T-cell (primary cell): ENCODE measurements around the gene CTRB1. TPM values are rescaled to one million over a fixed set of nuclear protein-coding genes. Genes with fewer than 3 reads are reported as not detected.

Experiments
- ATAC-seq, 4 experiments: fragments of 200-7000 bp in 3 of 4; fragments of 150-1000 bp in 1 of 4; cut with Tn5 transposase; replicated peaks in 1 of 4; 1 replicate in 3 of 4; 2 replicates in 1 of 4; pipeline ENCODE4 v1.10.0; 2021; ENCODE audit warnings: moderate library complexity in 3 of 4, mild to moderate bottlenecking in 2 of 4, moderate number of reproducible peaks in 1 of 4
- CTCF ChIA-PET, 2 donors: fragments of 300-600 bp; sonication (Branson Sonifier 250); formaldehyde crosslinking; loops; one replicate each; lab custom pipeline; 2022; ENCODE audit warnings: antibody characterized with exemption in 2 of 2; lab: Charles Lee
- POLR2A ChIA-PET, 2 donors: fragments of 300-600 bp; sonication (Branson Sonifier 250); formaldehyde crosslinking; loops; one replicate each; lab custom pipeline; 2022; ENCODE audit warnings: antibody characterized with exemption in 2 of 2; lab: Charles Lee
- DNase-seq, 35 experiments: peaks; one replicate each; pipeline versions ENCODE4 v3.0.0 to v3.0.0-alpha.2; 2013 to 2023
- H3K27ac ChIP-seq: one replicate; pipeline ENCODE4 v1.5.1; 2013; ENCODE audit warnings: low read length
- H3K27me3 ChIP-seq, 2 experiments: replicated peaks in 1 of 2; 1 replicate in 1 of 2; 2 replicates in 1 of 2; pipeline versions ENCODE4 v1.6.1 to v1.7.0; 2013; ENCODE audit warnings: low read length in 1 of 2, mixed read lengths in 1 of 2; ENCODE audit not compliant: control insufficient read depth in 2 of 2, insufficient read depth in 2 of 2; ENCODE audit errors: extremely low read depth in 1 of 2
- H3K36me3 ChIP-seq, 2 donors: 1 replicate in 1 of 2; 2 replicates in 1 of 2; pipeline versions ENCODE4 v1.6.1 to v1.7.0; 2013; ENCODE audit warnings: low read length in 1 of 2; ENCODE audit not compliant: control insufficient read depth in 2 of 2, insufficient read depth in 1 of 2; ENCODE audit errors: extremely low read depth in 1 of 2
- H3K4me1 ChIP-seq, 2 experiments: 1 replicate in 1 of 2; 2 replicates in 1 of 2; pipeline versions ENCODE4 v1.6.1 to v1.7.0; 2013; ENCODE audit warnings: low read length in 2 of 2, mixed read lengths in 1 of 2; ENCODE audit not compliant: insufficient read depth in 2 of 2, control insufficient read depth in 1 of 2; ENCODE audit errors: extremely low read depth in 1 of 2
- H3K4me3 ChIP-seq, 2 donors: 1 replicate in 1 of 2; 2 replicates in 1 of 2; pipeline versions ENCODE4 v1.5.1 to v1.7.0; 2013; ENCODE audit warnings: mild to moderate bottlenecking in 2 of 2, low read length in 1 of 2, moderate library complexity in 1 of 2; ENCODE audit not compliant: control insufficient read depth in 1 of 2; ENCODE audit errors: extremely low read depth in 1 of 2
- H3K9me3 ChIP-seq: 2 replicates; pipeline ENCODE4 v1.7.0; 2013
- H3K27ac Mint-ChIP-seq, 2 donors: one replicate each; pipeline ENCODE4 v1.8.0; 2020 to 2021; ENCODE audit warnings: mild to moderate bottlenecking in 2 of 2, mixed read lengths in 2 of 2
- H3K27me3 Mint-ChIP-seq, 2 donors: one replicate each; pipeline ENCODE4 v1.8.0; 2021 to 2022; ENCODE audit warnings: mixed read lengths in 2 of 2
- H3K36me3 Mint-ChIP-seq: one replicate; pipeline ENCODE4 v1.8.0; 2021; ENCODE audit warnings: mixed read lengths
- H3K4me1 Mint-ChIP-seq, 3 donors: one replicate each; pipeline ENCODE4 v1.8.0; 2020 to 2022; ENCODE audit warnings: mixed read lengths in 3 of 3, mild to moderate bottlenecking in 1 of 3
- H3K4me3 Mint-ChIP-seq, 3 donors: one replicate each; pipeline ENCODE4 v1.8.0; 2020 to 2022; ENCODE audit warnings: mild to moderate bottlenecking in 3 of 3, mixed read lengths in 3 of 3, moderate library complexity in 3 of 3
- H3K9me3 Mint-ChIP-seq, 3 donors: one replicate each; pipeline ENCODE4 v1.8.0; 2020 to 2022; ENCODE audit warnings: mixed read lengths in 3 of 3
- WGBS: methylation state at CpG from one replicate; pipeline ENCODE4 v1.1.5; 2013; ENCODE audit warnings: missing lambda C conversion rate; ENCODE audit not compliant: insufficient coverage; 5-methylcytosine and 5-hydroxymethylcytosine counted together
- total RNA-seq, 35 experiments: library from RNA in 6 of 35; stranded (reverse) in 6 of 35; fragments of 120-200 nt in 1 of 35; gene quantifications; one replicate each; pipeline versions ENCODE4 v1.2.1 to v1.2.4 and lab custom pipeline; 2013 to 2026

CTRB1 gene
- total RNA-seq, 5 donors from 2014 or later (not counting 1 experiment from before 2014, with no cell fraction given), result 6.1 to 8.3 (median 7.9) TPM; not detected in 2

- Mint-ChIP-seq H3K4me3 (no peak overlapping the region), H3K9me3 (no peaks in the 10 kb centered on the region), H3K27ac (no peak overlapping the region), H3K4me1 (peaks cover 5 to 14% (median 8%) of the 10 kb centered on the region in 3 donors), H3K36me3 (no peaks in the 10 kb centered on the region), H3K27me3 (peaks cover 31 to 52% of the 10 kb centered on the region in 2 donors)
- DNase-seq (no peak), ATAC-seq (no peak)
- ChIA-PET POLR2A (interaction anchor here in 1 of 2 donors (0.5 kb wide), 1 partner anchor 970 kb away, joined by 4 read pairs; no protein-coding TSS in a partner anchor), CTCF (no interaction called here)
- H3K4me3 ChIP-seq, result no peak overlapping the region
- WGBS, result 82% methylated on average over 11 of the region's 14 CpGs
- peaks cover 0 to 81% of the 10 kb centered on the region in 2 experiments for H3K27me3 ChIP-seq
- no peaks in the 10 kb centered on the region for H3K36me3 ChIP-seq
- peaks cover 0 to 18% of the 10 kb centered on the region in 2 experiments for H3K4me1 ChIP-seq
- H3K27ac ChIP-seq, result no peak overlapping the region
- H3K9me3 ChIP-seq, result no peaks in the 10 kb centered on the region
These were observed 43.5 kb downstream of the CTRB1 start for GRCh38 chr16:75262104-75262799.

DNA sequence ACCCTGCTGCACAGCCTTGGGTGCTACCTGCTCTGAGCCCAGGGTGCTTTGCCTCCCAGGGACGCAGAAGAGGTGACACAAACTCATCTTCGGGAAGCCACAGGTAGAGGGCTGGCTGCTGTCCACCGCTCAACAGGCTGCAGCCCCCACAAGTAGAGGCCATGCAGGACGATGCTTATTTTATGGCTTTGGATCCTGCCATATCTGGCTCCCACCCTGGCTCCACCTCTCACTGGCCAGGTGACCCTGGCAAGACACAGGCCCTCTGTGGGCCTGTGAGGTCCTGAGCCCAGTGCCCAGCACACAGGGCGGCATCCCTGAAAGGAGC is 44.0 kb downstream of the CTRB1 start:
- CTCF ChIA-PET, result no interaction called here
- peaks cover 5 to 14% (median 8%) of the 10 kb centered on the region in 3 donors for H3K4me1 Mint-ChIP-seq
- peaks cover 31 to 55% of the 10 kb centered on the region in 2 donors for H3K27me3 Mint-ChIP-seq
- Histone ChIP-seq H3K4me3 (no peak overlapping the region), H3K27ac (no peak overlapping the region), H3K36me3 (no peaks in the 10 kb centered on the region), H3K27me3 (peaks cover 0 to 81% of the 10 kb centered on the region in 2 experiments), H3K4me1 (peaks cover 0 to 18% of the 10 kb centered on the region in 2 experiments), H3K9me3 (no peaks in the 10 kb centered on the region)
- H3K36me3 Mint-ChIP-seq, result no peaks in the 10 kb centered on the region
- H3K4me3 Mint-ChIP-seq, result no peak overlapping the region
- ATAC-seq (no peak), DNase-seq (no peak)
- POLR2A ChIA-PET, result interaction anchor here in 1 of 2 donors (0.5 kb wide), 1 partner anchor 970 kb away, joined by 4 read pairs; no protein-coding TSS in a partner anchor
- no peaks in the 10 kb centered on the region for H3K9me3 Mint-ChIP-seq
- peak overlapping the region in 1 of 2 donors; percentile 23 for H3K27ac Mint-ChIP-seq
- 70% methylated on average over 5 of the region's 5 CpGs for WGBS

- Mint-ChIP-seq H3K27me3 (peaks cover 27 to 49% of the 10 kb centered on the region in 2 donors), H3K4me3 (no peak overlapping the region), H3K36me3 (no peaks in the 10 kb centered on the region), H3K9me3 (no peaks in the 10 kb centered on the region), H3K27ac (no peak overlapping the region), H3K4me1 (peaks cover 5 to 14% (median 8%) of the 10 kb centered on the region in 3 donors)
- Histone ChIP-seq H3K27ac (no peak overlapping the region), H3K27me3 (peaks cover 0 to 81% of the 10 kb centered on the region in 2 experiments), H3K4me1 (peaks cover 0 to 18% of the 10 kb centered on the region in 2 experiments), H3K36me3 (no peaks in the 10 kb centered on the region), H3K4me3 (no peak overlapping the region), H3K9me3 (no peaks in the 10 kb centered on the region)
- 86% methylated on average over 13 of the region's 14 CpGs for WGBS
- ATAC-seq, result no peak
- POLR2A ChIA-PET, result no interaction called here
- DNase-seq, result no peak
- CTCF ChIA-PET, result interaction anchor here in 1 of 2 donors (0.6 kb wide), 1 partner anchor 85 kb away, joined by 4 read pairs; no protein-coding TSS in a partner anchor
These were observed 44.6 kb downstream of the CTRB1 start for GRCh38 chr16:75263291-75263962.

- H3K4me1 ChIP-seq, result peaks cover 0 to 18% of the 10 kb centered on the region in 2 experiments
- H3K27ac ChIP-seq, result no peak overlapping the region
- Mint-ChIP-seq H3K27me3 (peaks cover 26 to 48% of the 10 kb centered on the region in 2 donors), H3K27ac (no peak overlapping the region), H3K36me3 (no peaks in the 10 kb centered on the region), H3K4me1 (peaks cover 5 to 14% (median 8%) of the 10 kb centered on the region in 3 donors), H3K9me3 (no peaks in the 10 kb centered on the region), H3K4me3 (peak overlapping the region; percentile 59 to 68 (median 64))
- ChIA-PET CTCF (interaction anchor here in 1 of 2 donors (0.6 kb wide), 1 partner anchor 85 kb away, joined by 4 read pairs; no protein-coding TSS in a partner anchor), POLR2A (no interaction called here)
- WGBS, result 90% methylated on average over 5 of the region's 8 CpGs
- no peak overlapping the region for H3K4me3 ChIP-seq
- DNase-seq, result no peak
- H3K36me3 ChIP-seq, result no peaks in the 10 kb centered on the region
- ATAC-seq, result no peak
- no peaks in the 10 kb centered on the region for H3K9me3 ChIP-seq
- H3K27me3 ChIP-seq, result peaks cover 0 to 78% of the 10 kb centered on the region in 2 experiments
These were observed 45.2 kb downstream of the CTRB1 start for GRCh38 chr16:75263963-75264445.

DNA sequence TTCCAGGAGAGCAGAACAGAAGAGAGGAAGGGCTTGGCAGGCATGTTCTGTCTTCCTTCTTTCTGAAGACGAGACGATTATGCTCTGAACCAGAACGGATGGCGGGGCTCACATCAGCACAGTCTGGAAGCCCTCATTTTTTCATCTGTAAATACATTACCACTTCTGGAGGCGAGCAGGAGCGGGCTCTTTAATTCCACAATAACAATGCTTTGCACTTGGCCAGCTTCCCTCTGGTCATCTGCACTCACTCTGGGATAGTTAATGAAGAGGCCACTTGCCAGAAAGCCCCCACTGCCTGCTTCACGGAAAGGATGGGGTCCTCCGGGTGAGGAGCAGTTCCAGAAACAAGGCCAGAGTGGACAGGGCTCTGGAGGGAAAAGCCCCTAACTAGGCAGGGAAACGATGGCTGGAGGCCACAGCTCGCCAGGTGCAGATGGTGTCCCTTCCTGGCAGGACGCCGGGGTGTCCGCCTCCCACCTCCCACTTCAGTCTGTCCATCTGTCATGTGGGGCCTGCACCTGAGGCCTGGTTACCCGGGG is 45.7 kb downstream of the CTRB1 start:
- no peak overlapping the region for H3K27ac Mint-ChIP-seq
- no peak overlapping the region for H3K4me3 ChIP-seq
- peaks cover 29 to 48% of the 10 kb centered on the region in 2 donors for H3K27me3 Mint-ChIP-seq

More for the DNA sequence above, 45.7 kb downstream of the CTRB1 start:
- POLR2A ChIA-PET, result no interaction called here
- DNase-seq (no peak), ATAC-seq (no peak)
- Histone ChIP-seq H3K4me1 (peaks cover 0 to 18% of the 10 kb centered on the region in 2 experiments), H3K27me3 (peaks cover 0 to 75% of the 10 kb centered on the region in 2 experiments), H3K27ac (no peak overlapping the region), H3K36me3 (no peaks in the 10 kb centered on the region), H3K9me3 (no peaks in the 10 kb centered on the region)
- 60% methylated on average over 6 of the region's 14 CpGs for WGBS
- CTCF ChIA-PET, result no interaction called here
- Mint-ChIP-seq H3K4me3 (peak overlapping the region; percentile 59 to 68 (median 64)), H3K36me3 (no peaks in the 10 kb centered on the region), H3K4me1 (peaks cover 5 to 14% (median 8%) of the 10 kb centered on the region in 3 donors), H3K9me3 (no peaks in the 10 kb centered on the region)
